Neural crest cell (in vitro differentiated cells): Measurements from ENCODE around the gene FSTL1. TPM values are rescaled to one million over a fixed set of nuclear protein-coding genes. Genes with fewer than 3 reads are reported as not detected.

Experiments
- DNase-seq: peaks from one replicate; pipeline ENCODE4 v3.0.0; 2021; ENCODE audit warnings: low read depth, mixed read lengths, low spot score
- H3K27ac Mint-ChIP-seq: one replicate; pipeline ENCODE4 v1.8.0; 2021; ENCODE audit warnings: mild to moderate bottlenecking, mixed read lengths; ENCODE audit not compliant: unreplicated experiment
- H3K27me3 Mint-ChIP-seq: 2 replicates; pipeline ENCODE4 v1.8.0; 2021; ENCODE audit warnings: low read depth, mild to moderate bottlenecking, mixed read lengths
- H3K36me3 Mint-ChIP-seq: 2 replicates; pipeline ENCODE4 v1.8.0; 2021; ENCODE audit warnings: low read depth, mild to moderate bottlenecking, mixed read lengths
- H3K4me1 Mint-ChIP-seq: 2 replicates; pipeline ENCODE4 v1.8.0; 2021; ENCODE audit warnings: mixed read lengths
- H3K4me3 Mint-ChIP-seq: one replicate; pipeline ENCODE4 v1.8.0; 2021; ENCODE audit warnings: mild to moderate bottlenecking, mixed read lengths
- H3K9me3 Mint-ChIP-seq: 2 replicates; pipeline ENCODE4 v1.8.0; 2021; ENCODE audit warnings: mixed read lengths
- total RNA-seq: library from RNA; stranded (reverse); gene quantifications from 2 replicates; pipeline ENCODE4 v1.2.1, GENCODE V29; 2021
- TF ChIP-seq, protein P1 (sequence below): fragments of 200-600 bp; sonication (generic); conservative IDR thresholded peaks from 2 replicates; pipeline ENCODE4 v1.5.0; 2021; ENCODE audit warnings: antibody characterized with exemption, mild to moderate bottlenecking

The FSTL1 gene
- total RNA-seq, 1 donor from 2014 or later: 199 TPM

GRCh38 chr3:120410116-120410515 is 40.7 kb downstream of the FSTL1 start:
- Mint-ChIP-seq H3K4me1 (no peaks in the 10 kb centered on the region), H3K27ac (no peak overlapping the region), H3K4me3 (no peak overlapping the region), H3K36me3 (peaks cover 23% of the 10 kb centered on the region), H3K27me3 (no peaks in the 10 kb centered on the region), H3K9me3 (no peaks in the 10 kb centered on the region)
- TF ChIP-seq, protein P1, sequence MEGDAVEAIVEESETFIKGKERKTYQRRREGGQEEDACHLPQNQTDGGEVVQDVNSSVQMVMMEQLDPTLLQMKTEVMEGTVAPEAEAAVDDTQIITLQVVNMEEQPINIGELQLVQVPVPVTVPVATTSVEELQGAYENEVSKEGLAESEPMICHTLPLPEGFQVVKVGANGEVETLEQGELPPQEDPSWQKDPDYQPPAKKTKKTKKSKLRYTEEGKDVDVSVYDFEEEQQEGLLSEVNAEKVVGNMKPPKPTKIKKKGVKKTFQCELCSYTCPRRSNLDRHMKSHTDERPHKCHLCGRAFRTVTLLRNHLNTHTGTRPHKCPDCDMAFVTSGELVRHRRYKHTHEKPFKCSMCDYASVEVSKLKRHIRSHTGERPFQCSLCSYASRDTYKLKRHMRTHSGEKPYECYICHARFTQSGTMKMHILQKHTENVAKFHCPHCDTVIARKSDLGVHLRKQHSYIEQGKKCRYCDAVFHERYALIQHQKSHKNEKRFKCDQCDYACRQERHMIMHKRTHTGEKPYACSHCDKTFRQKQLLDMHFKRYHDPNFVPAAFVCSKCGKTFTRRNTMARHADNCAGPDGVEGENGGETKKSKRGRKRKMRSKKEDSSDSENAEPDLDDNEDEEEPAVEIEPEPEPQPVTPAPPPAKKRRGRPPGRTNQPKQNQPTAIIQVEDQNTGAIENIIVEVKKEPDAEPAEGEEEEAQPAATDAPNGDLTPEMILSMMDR: no peak
- no peak for DNase-seq

- Mint-ChIP-seq H3K36me3 (peaks cover 33% of the 10 kb centered on the region), H3K27me3 (no peaks in the 10 kb centered on the region), H3K9me3 (no peaks in the 10 kb centered on the region), H3K4me1 (no peaks in the 10 kb centered on the region), H3K27ac (peak overlapping the region; percentile 78), H3K4me3 (no peak overlapping the region)
- TF ChIP-seq, protein P1: no peak
- no peak for DNase-seq
Measured at GRCh38 chr3:120407508-120408287, 43.1 kb downstream of the FSTL1 start.

GRCh38 chr3:120404876-120405275 is 45.9 kb downstream of the FSTL1 start:
- H3K27ac Mint-ChIP-seq: no peak overlapping the region
- H3K9me3 Mint-ChIP-seq: no peaks in the 10 kb centered on the region
- H3K27me3 Mint-ChIP-seq: no peaks in the 10 kb centered on the region
- H3K4me3 Mint-ChIP-seq: no peak overlapping the region
- H3K36me3 Mint-ChIP-seq: peaks cover 39% of the 10 kb centered on the region
- DNase-seq: no peak
- TF ChIP-seq, protein P1: no peak
- H3K4me1 Mint-ChIP-seq: no peaks in the 10 kb centered on the region

GRCh38 chr3:120402257-120402656 is 48.5 kb downstream of the FSTL1 start:
- DNase-seq: no peak
- Mint-ChIP-seq H3K27me3 (no peaks in the 10 kb centered on the region), H3K9me3 (no peaks in the 10 kb centered on the region), H3K4me1 (no peaks in the 10 kb centered on the region), H3K36me3 (peaks cover 47% of the 10 kb centered on the region), H3K27ac (no peak overlapping the region), H3K4me3 (no peak overlapping the region)
- TF ChIP-seq, protein P1: no peak

- Mint-ChIP-seq H3K9me3 (no peaks in the 10 kb centered on the region), H3K4me3 (no peak overlapping the region), H3K4me1 (no peaks in the 10 kb centered on the region), H3K27me3 (no peaks in the 10 kb centered on the region), H3K36me3 (peaks cover 46% of the 10 kb centered on the region), H3K27ac (no peak overlapping the region)
- no peak for DNase-seq
- TF ChIP-seq, protein P1: no peak
Measured at GRCh38 chr3:120399372-120399771, 51.4 kb downstream of the FSTL1 start.
